CD4-positive, alpha-beta T cell treated with Interleukin-4 for 4 hours (primary cell): ENCODE data around the gene NFATC2.

Source experiments
- DNase-seq: peaks from one replicate; pipeline ENCODE4 v3.0.0-alpha.2; 2020

The NFATC2 gene

DNA sequence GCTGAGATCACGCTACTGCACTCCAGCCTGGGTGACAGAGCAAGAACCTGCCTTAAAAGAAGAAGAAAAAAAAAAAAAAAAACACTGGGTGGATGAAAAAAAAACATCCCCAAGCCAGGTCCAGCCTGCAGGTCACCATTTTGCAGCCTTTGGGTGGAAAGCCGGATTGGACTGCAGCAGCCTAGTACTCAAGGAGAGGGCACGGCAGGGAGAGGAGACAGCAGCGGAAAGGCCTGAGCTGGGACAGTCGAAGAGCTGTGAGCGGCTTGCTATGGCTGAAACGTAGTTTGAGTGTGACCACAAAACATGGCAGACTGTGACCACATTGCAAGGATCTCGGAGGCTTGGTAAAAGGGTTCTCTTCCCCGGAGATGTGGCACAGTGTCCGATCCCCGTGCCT lies 173.0 kb downstream of the NFATC2 start:
- no peak for DNase-seq

- no peak for DNase-seq
Measured at GRCh38 chr20:51368461-51369211, 173.9 kb downstream of the NFATC2 start.

- no peak for DNase-seq
Measured at GRCh38 chr20:51366155-51366886, 176.2 kb downstream of the NFATC2 start.

- no peak for DNase-seq
Measured at GRCh38 chr20:51365670-51366069, 176.8 kb downstream of the NFATC2 start.

DNA sequence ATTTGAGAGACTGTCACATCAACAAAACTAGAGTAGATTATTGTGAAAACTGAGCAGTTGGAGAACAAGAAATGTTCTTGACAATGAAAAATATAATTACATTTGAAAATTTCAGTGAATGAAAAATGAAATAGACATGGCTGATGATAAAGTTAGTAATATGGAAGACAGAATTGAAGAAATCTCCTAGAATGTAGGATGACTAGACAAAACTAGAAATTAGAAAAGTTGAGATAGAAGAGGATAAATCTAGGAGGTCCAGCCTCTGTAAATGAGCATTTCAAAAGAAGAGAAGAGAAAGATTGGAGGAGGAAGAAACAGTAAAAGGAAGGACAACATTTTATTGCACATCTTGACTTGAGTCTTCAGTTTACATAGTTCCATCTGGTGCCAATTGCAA lies 178.7 kb downstream of the NFATC2 start:
- DNase-seq, result no peak

DNA sequence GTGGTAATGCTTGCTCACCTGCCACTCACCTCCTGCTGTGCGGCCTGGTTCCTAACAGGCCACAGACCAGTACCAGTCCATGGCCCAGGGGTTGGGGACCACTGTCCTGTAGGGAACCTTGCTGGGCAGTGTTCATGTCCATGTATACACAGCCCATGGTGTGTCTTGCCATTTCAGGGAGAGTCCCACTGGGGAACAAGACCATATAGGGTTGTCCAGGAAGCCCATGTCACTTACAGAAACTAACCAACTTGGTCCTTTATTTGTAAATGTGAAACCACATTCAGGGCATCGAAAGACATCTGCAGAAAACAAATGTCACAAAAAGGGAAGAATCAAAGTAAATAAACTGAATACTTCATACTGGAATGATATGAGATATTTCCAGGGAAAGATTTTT lies 179.1 kb downstream of the NFATC2 start:
- DNase-seq, result no peak

GRCh38 chr20:51362254-51362653 lies 180.3 kb downstream of the NFATC2 start:
- no peak for DNase-seq

DNA sequence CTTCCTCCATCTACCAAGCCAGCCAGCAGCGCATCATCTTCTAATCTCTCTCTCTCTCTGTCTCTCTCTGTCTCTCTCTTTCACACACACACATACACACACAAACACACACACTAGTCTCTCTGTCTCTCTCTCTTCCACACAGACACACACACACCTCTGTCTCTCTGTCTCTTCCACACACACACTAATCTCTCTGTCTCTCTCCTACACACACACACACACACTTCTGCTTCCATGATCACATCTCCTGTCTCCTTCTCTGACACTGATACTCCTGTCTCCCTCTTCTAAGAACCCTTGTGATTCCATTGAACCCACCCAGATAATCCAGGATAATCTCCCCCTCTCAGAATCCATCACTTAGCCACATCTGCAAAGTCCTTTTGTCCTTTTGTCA lies 181.3 kb downstream of the NFATC2 start:
- no peak for DNase-seq

GRCh38 chr20:51360451-51361201 lies 181.9 kb downstream of the NFATC2 start:
- no peak for DNase-seq

DNA sequence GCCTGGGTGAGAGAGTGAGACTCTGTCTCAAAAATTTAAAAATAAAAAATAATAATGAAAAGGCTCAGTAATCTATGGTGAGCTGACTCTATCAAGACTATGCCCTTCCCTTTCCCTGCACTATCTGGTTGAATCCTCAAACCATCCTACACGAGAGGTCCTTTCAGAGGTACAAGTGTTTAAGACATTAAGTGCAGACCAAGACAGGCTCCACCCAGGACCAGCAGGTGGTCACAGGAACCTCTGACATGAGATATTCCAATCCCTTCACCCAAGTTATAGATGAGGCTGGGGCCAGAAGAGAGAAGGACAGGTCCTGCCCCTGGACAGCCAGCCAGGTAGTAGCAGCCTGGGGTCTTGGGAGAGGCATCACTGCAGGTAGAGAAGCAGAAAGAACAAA lies 182.6 kb downstream of the NFATC2 start:
- DNase-seq, result no peak

DNA sequence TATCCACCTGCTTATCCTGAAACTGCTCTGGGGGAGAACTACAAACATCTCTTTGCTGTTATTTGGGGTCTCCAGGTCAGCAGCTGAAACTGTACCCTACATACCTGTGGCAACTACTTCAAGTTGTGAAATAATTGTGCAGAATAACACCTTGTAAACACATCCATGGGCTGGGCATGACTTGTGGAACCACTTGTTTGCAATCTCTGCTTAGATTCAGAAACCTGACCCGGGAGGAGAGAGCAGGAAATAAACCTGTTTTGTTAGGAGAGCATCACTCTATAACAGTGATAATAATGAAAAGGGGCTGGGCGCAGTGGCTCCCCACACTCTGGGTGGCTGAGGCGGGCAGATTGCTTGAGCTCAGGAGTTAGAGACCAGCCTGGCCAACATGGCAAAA lies 183.1 kb downstream of the NFATC2 start:
- DNase-seq, result no peak

DNA sequence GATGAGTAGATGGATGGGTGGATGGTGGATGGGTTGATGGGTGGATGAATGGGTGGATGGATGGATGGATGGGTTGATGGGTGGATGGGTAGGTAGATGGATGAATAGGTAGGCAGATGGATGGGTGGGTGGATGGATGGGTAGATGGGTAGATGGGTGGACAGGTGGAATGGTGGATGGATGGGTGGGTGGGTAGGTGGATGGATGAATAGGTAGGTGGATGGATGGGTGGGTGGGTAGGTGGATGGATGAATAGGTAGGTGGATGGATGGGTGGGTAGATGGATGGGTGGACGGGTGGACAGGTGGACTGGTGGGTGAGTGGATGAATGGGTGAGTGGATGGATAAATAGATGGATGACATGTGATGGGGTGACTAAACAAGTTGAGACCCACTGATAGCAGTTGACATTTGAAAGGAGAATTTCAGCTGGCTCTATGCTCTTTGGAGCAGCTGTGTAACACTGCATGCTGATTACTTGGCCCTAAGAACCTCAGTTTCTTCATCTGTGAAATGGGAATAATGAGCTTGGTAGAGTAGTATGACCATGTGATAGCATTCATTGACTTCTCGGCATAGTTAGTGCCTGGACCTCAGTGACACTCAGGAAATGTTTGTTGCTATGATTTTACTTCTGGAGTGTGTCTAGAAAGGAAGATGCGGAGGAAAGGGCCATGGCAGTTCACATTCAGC lies 184.3 kb downstream of the NFATC2 start:
- DNase-seq, result no peak

GRCh38 chr20:51357543-51357942 lies 185.0 kb downstream of the NFATC2 start:
- no peak for DNase-seq

GRCh38 chr20:51356871-51357270 lies 185.6 kb downstream of the NFATC2 start:
- no peak for DNase-seq

- no peak for DNase-seq
Measured at GRCh38 chr20:51354769-51355319, 187.7 kb downstream of the NFATC2 start.

GRCh38 chr20:51354191-51354768 lies 188.2 kb downstream of the NFATC2 start:
- no peak for DNase-seq

GRCh38 chr20:51353491-51353890 lies 189.0 kb downstream of the NFATC2 start:
- no peak for DNase-seq

- DNase-seq, result no peak
Measured at GRCh38 chr20:51352791-51353190, 189.7 kb downstream of the NFATC2 start.

- DNase-seq, result no peak
Measured at GRCh38 chr20:51350941-51351631, 191.4 kb downstream of the NFATC2 start.

DNA sequence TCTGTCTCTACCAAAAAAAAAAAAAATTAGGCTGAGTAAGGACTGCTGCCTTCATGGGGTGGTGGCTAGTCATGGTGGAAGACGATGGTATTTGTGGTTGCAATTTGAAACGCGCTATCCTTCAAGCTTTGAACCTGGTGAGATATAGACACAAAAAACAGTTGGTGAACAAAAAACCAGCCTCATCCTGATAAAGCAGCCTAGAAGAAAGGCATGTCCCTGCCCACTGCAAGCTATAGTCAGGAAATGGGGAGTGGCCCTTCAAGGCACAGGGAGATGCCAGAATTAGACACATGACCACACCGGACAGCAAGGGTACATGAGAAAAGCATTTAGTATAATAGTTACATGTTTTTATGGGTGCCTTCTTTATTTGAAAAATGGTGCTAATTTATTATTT lies 193.6 kb downstream of the NFATC2 start:
- DNase-seq, result no peak

GRCh38 chr20:51347831-51348230 lies 194.7 kb downstream of the NFATC2 start:
- no peak for DNase-seq
